Measurements from ENCODE around the gene SCD5.

Gene SCD5

GRCh38 chr4:82797040-82797404 lies 1.6 kb downstream of the SCD5 start:
- DNase-seq (ENCODE audit: low read depth), result no peak
- no peak for TF ChIP-seq CTCF (IDR thresholded peaks at IDR 0.05; ENCODE audit: insufficient read depth, low read depth, low read length, missing control alignments)
- no peak overlapping the region for H3K4me3 ChIP-seq (ENCODE audit: low read depth, low read length)

GRCh38 chr4:82792912-82793649 lies 5.5 kb downstream of the SCD5 start:
- no peak for DNase-seq (ENCODE audit: low read depth)
- H3K4me3 ChIP-seq (ENCODE audit: low read depth, low read length), result no peak overlapping the region
- TF ChIP-seq CTCF (IDR thresholded peaks at IDR 0.05; ENCODE audit: insufficient read depth, low read depth, low read length, missing control alignments), result no peak

GRCh38 chr4:82791179-82791578 lies 7.4 kb downstream of the SCD5 start:
- no peak for TF ChIP-seq CTCF (IDR thresholded peaks at IDR 0.05; ENCODE audit: insufficient read depth, low read depth, low read length, missing control alignments)
- DNase-seq (ENCODE audit: low read depth), result no peak
- H3K4me3 ChIP-seq (ENCODE audit: low read depth, low read length), result no peak overlapping the region

GRCh38 chr4:82790060-82790660 lies 8.4 kb downstream of the SCD5 start:
- H3K4me3 ChIP-seq (ENCODE audit: low read depth, low read length), result no peak overlapping the region
- no peak for DNase-seq (ENCODE audit: low read depth)
- TF ChIP-seq CTCF (IDR thresholded peaks at IDR 0.05; ENCODE audit: insufficient read depth, low read depth, low read length, missing control alignments), result no peak

GRCh38 chr4:82789025-82789776 lies 9.4 kb downstream of the SCD5 start:
- no peak for TF ChIP-seq CTCF (IDR thresholded peaks at IDR 0.05; ENCODE audit: insufficient read depth, low read depth, low read length, missing control alignments)
- no peak for DNase-seq (ENCODE audit: low read depth)
- no peak overlapping the region for H3K4me3 ChIP-seq (ENCODE audit: low read depth, low read length)

GRCh38 chr4:82787342-82787741 lies 11.3 kb downstream of the SCD5 start:
- no peak for TF ChIP-seq CTCF (IDR thresholded peaks at IDR 0.05; ENCODE audit: insufficient read depth, low read depth, low read length, missing control alignments)
- H3K4me3 ChIP-seq (ENCODE audit: low read depth, low read length), result no peak overlapping the region
- no peak for DNase-seq (ENCODE audit: low read depth)

Measured in GM12865 (cell line).